DOHH2 (cell line): Measurements from ENCODE around the gene ASAH2.

Experiments
- H3F3A ChIP-seq: fragments of 200-600 bp; sonication (generic), shearing (Covaris generic); 2 replicates; pipeline ENCODE4 v1.6.0; 2016; ENCODE audit warnings: antibody characterized with exemption, mild to moderate bottlenecking; ENCODE audit not compliant: control insufficient read depth, insufficient read depth
- H3K27ac ChIP-seq: fragments of 200-600 bp; sonication (generic); 2 replicates; pipeline ENCODE4 v1.5.1; 2014; ENCODE audit warnings: low read depth, mild to moderate bottlenecking, low read length, moderate library complexity
- H3K27me3 ChIP-seq: fragments of 200-600 bp; sonication (generic); 2 replicates; pipeline ENCODE4 v1.6.1; 2014; ENCODE audit warnings: mild to moderate bottlenecking, low read length, mixed read lengths; ENCODE audit not compliant: control insufficient read depth
- H3K36me3 ChIP-seq: fragments of 200-600 bp; sonication (generic); 2 replicates; pipeline ENCODE4 v1.6.1; 2014; ENCODE audit warnings: mild to moderate bottlenecking, low read length, moderate library complexity, mixed read lengths; ENCODE audit not compliant: control insufficient read depth
- H3K4me1 ChIP-seq: fragments of 200-600 bp; sonication (generic); 2 replicates; pipeline ENCODE4 v1.6.1; 2014; ENCODE audit warnings: mild to moderate bottlenecking, low read length, mixed read lengths; ENCODE audit not compliant: control insufficient read depth
- H3K4me2 ChIP-seq: fragments of 200-600 bp; sonication (generic); 2 replicates; pipeline ENCODE4 v1.6.0; 2014; ENCODE audit warnings: mild to moderate bottlenecking, low read length, moderate library complexity
- H3K4me3 ChIP-seq: fragments of 200-600 bp; sonication (generic); 2 replicates; pipeline ENCODE4 v1.5.1; 2014; ENCODE audit warnings: mild to moderate bottlenecking, low read length, mixed read lengths
- H3K79me2 ChIP-seq: fragments of 200-600 bp; sonication (generic); 2 replicates; pipeline ENCODE4 v1.6.1; 2014; ENCODE audit warnings: mild to moderate bottlenecking, low read length, mixed read lengths; ENCODE audit not compliant: control insufficient read depth
- H3K9me2 ChIP-seq: fragments of 200-600 bp; sonication (generic); replicated peaks from 2 replicates; pipeline ENCODE4 v1.6.1; 2014; ENCODE audit warnings: mild to moderate bottlenecking, low read length, mixed read lengths; ENCODE audit not compliant: control insufficient read depth
- H3K9me3 ChIP-seq: fragments of 200-600 bp; sonication (generic); 2 replicates; pipeline ENCODE4 v1.6.1; 2014; ENCODE audit warnings: antibody characterized with exemption, low read length, mixed read lengths; ENCODE audit not compliant: control insufficient read depth, insufficient read depth
- H4K20me1 ChIP-seq: fragments of 200-600 bp; sonication (generic); 2 replicates; pipeline ENCODE4 v1.6.0; 2014; ENCODE audit warnings: low read depth, mild to moderate bottlenecking, antibody characterized with exemption, low read length, moderate library complexity; ENCODE audit not compliant: control insufficient read depth, insufficient read depth
- EZH2phosphoT487 ChIP-seq: fragments of 200-600 bp; sonication (generic); IDR thresholded peaks from 2 replicates; pipeline ENCODE4 v1.6.1; 2017; ENCODE audit warnings: borderline replicate concordance, mild to moderate bottlenecking, antibody characterized with exemption, low read length, moderate library complexity, mixed read lengths
- TF ChIP-seq, protein P1 (sequence below): fragments of 200-600 bp; sonication (generic); IDR thresholded peaks from one replicate; pipeline ENCODE4 v1.5.1; 2014; ENCODE audit warnings: antibody characterized with exemption, mild to moderate bottlenecking, low read depth, low read length; ENCODE audit not compliant: poor library complexity, severe bottlenecking

Gene ASAH2

GRCh38 chr10:50294582-50294981 lies 43.3 kb upstream of the ASAH2 start:
- no peak for TF ChIP-seq EZH2phosphoT487
- TF ChIP-seq, protein P1, sequence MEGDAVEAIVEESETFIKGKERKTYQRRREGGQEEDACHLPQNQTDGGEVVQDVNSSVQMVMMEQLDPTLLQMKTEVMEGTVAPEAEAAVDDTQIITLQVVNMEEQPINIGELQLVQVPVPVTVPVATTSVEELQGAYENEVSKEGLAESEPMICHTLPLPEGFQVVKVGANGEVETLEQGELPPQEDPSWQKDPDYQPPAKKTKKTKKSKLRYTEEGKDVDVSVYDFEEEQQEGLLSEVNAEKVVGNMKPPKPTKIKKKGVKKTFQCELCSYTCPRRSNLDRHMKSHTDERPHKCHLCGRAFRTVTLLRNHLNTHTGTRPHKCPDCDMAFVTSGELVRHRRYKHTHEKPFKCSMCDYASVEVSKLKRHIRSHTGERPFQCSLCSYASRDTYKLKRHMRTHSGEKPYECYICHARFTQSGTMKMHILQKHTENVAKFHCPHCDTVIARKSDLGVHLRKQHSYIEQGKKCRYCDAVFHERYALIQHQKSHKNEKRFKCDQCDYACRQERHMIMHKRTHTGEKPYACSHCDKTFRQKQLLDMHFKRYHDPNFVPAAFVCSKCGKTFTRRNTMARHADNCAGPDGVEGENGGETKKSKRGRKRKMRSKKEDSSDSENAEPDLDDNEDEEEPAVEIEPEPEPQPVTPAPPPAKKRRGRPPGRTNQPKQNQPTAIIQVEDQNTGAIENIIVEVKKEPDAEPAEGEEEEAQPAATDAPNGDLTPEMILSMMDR = no peak
- H3K4me2 ChIP-seq = no peak overlapping the region

GRCh38 chr10:50293513-50294313 lies 42.4 kb upstream of the ASAH2 start:
- H3K27ac ChIP-seq = no peak overlapping the region
- H3K4me3 ChIP-seq = no peak overlapping the region

More at GRCh38 chr10:50294582-50294981, 43.3 kb upstream of the ASAH2 start:
- H3K9me2 ChIP-seq = no peaks in the 10 kb centered on the region
- H3K4me1 ChIP-seq = no peaks in the 10 kb centered on the region
- no peaks in the 10 kb centered on the region for H3K36me3 ChIP-seq
- H4K20me1 ChIP-seq = no peaks in the 10 kb centered on the region
- H3K27me3 ChIP-seq = no peaks in the 10 kb centered on the region
- H3K4me3 ChIP-seq = no peak overlapping the region
- H3K27ac ChIP-seq = no peak overlapping the region
- no peaks in the 10 kb centered on the region for H3K79me2 ChIP-seq
- H3K9me3 ChIP-seq = no peaks in the 10 kb centered on the region; the same call in 1 of the 2 replicates
- no peaks in the 10 kb centered on the region for H3F3A ChIP-seq

GRCh38 chr10:50291261-50291850 lies 40.0 kb upstream of the ASAH2 start:
- H3K4me1 ChIP-seq = no peaks in the 10 kb centered on the region
- H3K9me2 ChIP-seq = no peaks in the 10 kb centered on the region
- no peak overlapping the region for H3K27ac ChIP-seq
- H3K36me3 ChIP-seq = no peaks in the 10 kb centered on the region
- H3K27me3 ChIP-seq = no peaks in the 10 kb centered on the region
- H3K4me2 ChIP-seq = no peak overlapping the region
- no peak overlapping the region for H3K4me3 ChIP-seq
- H3F3A ChIP-seq = no peaks in the 10 kb centered on the region
- H3K79me2 ChIP-seq = no peaks in the 10 kb centered on the region
- no peaks in the 10 kb centered on the region for H4K20me1 ChIP-seq
- TF ChIP-seq, protein P1 = no peak
- TF ChIP-seq EZH2phosphoT487 = no peak
- no peaks in the 10 kb centered on the region for H3K9me3 ChIP-seq

More at GRCh38 chr10:50293513-50294313, 42.4 kb upstream of the ASAH2 start:
- H3K27me3 ChIP-seq = no peaks in the 10 kb centered on the region
- no peaks in the 10 kb centered on the region for H3K79me2 ChIP-seq
- TF ChIP-seq, protein P1 = no peak
- no peak for TF ChIP-seq EZH2phosphoT487
- no peaks in the 10 kb centered on the region; the same call in 1 of the 2 replicates for H3K9me3 ChIP-seq
- no peaks in the 10 kb centered on the region for H3F3A ChIP-seq
- no peaks in the 10 kb centered on the region for H3K4me1 ChIP-seq
- H3K9me2 ChIP-seq = no peaks in the 10 kb centered on the region
- no peaks in the 10 kb centered on the region for H3K36me3 ChIP-seq
- no peak overlapping the region for H3K4me2 ChIP-seq
- H4K20me1 ChIP-seq = no peaks in the 10 kb centered on the region
